Measurements from ENCODE around the gene ZNF267.
A peak's percentile ranks its signal among the peaks of the same experiment; 100 is the strongest.
"Not testable (repeated sequence)": the region's sequence is repeated elsewhere in the genome, so short reads cannot be mapped to it uniquely, and the experiment has no call there.

ZNF267 gene

GRCh38 chr16:31873556-31874365 is at the start of gene ZNF267:
TSS of gene ZNF267 (plus strand) at chr16:31873807. CDS start at chr16:31873967, 160 bp downstream.
- DNase-seq = peak; percentile 96

- DNase-seq = no peak
Observed at GRCh38 chr16:31833047-31833446, 40.6 kb upstream of the ZNF267 start.

GRCh38 chr16:31836396-31836795 is 37.2 kb upstream of the ZNF267 start:
- not testable (repeated sequence) for DNase-seq

GRCh38 chr16:31842864-31843263 is 30.7 kb upstream of the ZNF267 start:
- no peak for DNase-seq

GRCh38 chr16:31848572-31848971 is 25.0 kb upstream of the ZNF267 start:
- DNase-seq = not testable (repeated sequence)

- no peak for DNase-seq
Observed at GRCh38 chr16:31853291-31853690, 20.3 kb upstream of the ZNF267 start.

- DNase-seq = no peak
Observed at GRCh38 chr16:31860508-31860907, 13.1 kb upstream of the ZNF267 start.

- no peak for DNase-seq
Observed at GRCh38 chr16:31861455-31861854, 12.2 kb upstream of the ZNF267 start.

- DNase-seq = no peak
Observed at GRCh38 chr16:31862761-31863160, 10.8 kb upstream of the ZNF267 start.

- no peak for DNase-seq
Observed at GRCh38 chr16:31868164-31868563, 5.4 kb upstream of the ZNF267 start.

- peak; percentile 84 for DNase-seq
Observed at GRCh38 chr16:31868691-31869167, 4.9 kb upstream of the ZNF267 start.

- DNase-seq = peak; percentile 95
Observed at GRCh38 chr16:31869511-31870201, 4.0 kb upstream of the ZNF267 start.

- peak; percentile 63 for DNase-seq
Observed at GRCh38 chr16:31870809-31871208, 2.8 kb upstream of the ZNF267 start.

- no peak for DNase-seq
Observed at GRCh38 chr16:31871510-31871909, 2.1 kb upstream of the ZNF267 start.

GRCh38 chr16:31872201-31872600 is 1.4 kb upstream of the ZNF267 start:
- DNase-seq = no peak

- DNase-seq = peak; percentile 77
Observed at GRCh38 chr16:31874366-31875111, 932 bp downstream of the ZNF267 start.

GRCh38 chr16:31875112-31875803 is 1.7 kb downstream of the ZNF267 start:
- peak; percentile 33 for DNase-seq

GRCh38 chr16:31875928-31876547 is 2.4 kb downstream of the ZNF267 start:
- no peak for DNase-seq

GRCh38 chr16:31876951-31877828 is 3.6 kb downstream of the ZNF267 start:
- DNase-seq = peak; percentile 93

GRCh38 chr16:31877876-31878642 is 4.5 kb downstream of the ZNF267 start:
- DNase-seq = peak; percentile 20

Data from activated CD4-positive, alpha-beta T cell treated with anti-CD3 and anti-CD28 coated beads, Interleukin-10, Interleukin-2, amounts not matched to agents 100 ng/mL and 50 ng/mL, durations not matched to agents 16 hours and 8 hours (primary cell).